ENCODE measurements around the gene PRDX2.
"Not testable (repeated sequence)": the region's sequence is repeated elsewhere in the genome, so short reads cannot be mapped to it uniquely, and the experiment has no call there.

Gene PRDX2

DNA sequence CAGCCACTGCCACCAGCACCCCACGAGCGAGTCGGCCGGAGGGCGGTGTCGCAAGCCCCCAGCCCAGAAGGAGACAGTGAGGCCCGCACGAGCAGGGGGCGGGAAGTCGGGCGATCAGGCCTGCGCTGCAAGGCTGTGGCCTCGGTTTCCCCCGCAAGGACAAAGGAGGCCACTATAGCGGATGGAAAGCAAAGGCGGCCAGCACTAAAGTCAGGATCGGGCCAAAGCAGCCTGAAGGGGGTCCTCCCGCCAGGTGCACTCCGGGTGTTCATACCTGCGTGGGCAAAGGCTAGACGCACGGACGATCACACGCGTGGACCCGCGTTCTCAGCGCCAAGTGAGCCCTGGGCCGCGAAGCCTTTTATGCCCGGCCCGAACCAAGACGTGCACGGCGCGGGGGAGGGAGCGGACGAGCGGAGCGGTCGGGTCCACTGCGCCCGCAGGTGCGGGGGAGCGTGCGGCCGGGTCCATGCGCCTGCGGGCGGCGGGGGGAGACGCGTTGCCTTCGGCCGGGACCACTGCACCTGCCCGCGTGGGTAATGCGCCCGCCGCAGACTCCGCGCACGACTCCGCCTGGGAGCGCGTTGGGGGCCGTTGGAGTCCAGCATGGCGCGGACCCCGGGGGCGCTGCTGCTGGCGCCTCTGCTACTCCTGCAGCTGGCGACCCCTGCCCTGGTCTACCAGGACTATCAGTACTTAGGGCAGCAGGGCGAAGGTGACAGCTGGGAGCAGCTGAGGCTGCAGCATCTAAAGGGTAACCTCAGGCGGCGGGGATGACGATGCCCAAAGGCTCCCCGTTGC is at the start of gene PRDX2, which contains the start of gene THSD8:
TSS of gene PRDX2 (minus strand) at position 335 of the 801 bp plus-strand sequence. CDS start 539 bp downstream, outside the sequence.
TSS of gene THSD8 (plus strand) at position 604 of the 801 bp plus-strand sequence. CDS start at position 607, 3 bp downstream.
- DNase-seq, result no peak

GRCh38 chr19:12847159-12848139 is 45.8 kb upstream of the PRDX2 start:
- DNase-seq, result no peak

GRCh38 chr19:12846613-12847012 is 45.0 kb upstream of the PRDX2 start:
- DNase-seq, result not testable (repeated sequence)

- DNase-seq, result no peak
These were observed 42.6 kb upstream of the PRDX2 start for GRCh38 chr19:12843999-12844732.

GRCh38 chr19:12843328-12843727 is 41.7 kb upstream of the PRDX2 start:
- DNase-seq, result no peak

GRCh38 chr19:12842511-12842910 is 40.9 kb upstream of the PRDX2 start:
- no peak for DNase-seq

DNA sequence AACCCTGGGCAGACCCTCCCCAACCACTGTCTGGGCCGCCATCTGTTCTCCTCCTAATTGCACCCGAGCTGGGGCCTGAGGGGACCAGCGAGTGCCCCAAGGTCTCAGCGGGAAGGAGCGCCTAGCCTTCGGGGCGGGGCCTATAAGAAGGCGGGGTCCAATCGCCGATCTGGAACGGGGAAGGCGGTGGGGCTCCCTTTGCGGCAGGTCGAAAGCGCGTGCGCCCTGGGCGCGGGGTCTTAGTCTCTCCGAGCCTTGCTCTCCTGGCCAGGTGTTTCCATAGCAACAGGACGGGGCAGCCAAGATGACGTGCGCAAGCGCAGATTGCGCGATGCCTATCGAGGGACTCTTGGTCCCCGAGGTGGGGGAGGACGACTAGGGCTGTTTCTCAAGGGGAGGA is 39.5 kb upstream of the PRDX2 start:
- DNase-seq, result no peak

- no peak for DNase-seq
These were observed 38.8 kb upstream of the PRDX2 start for GRCh38 chr19:12840091-12841079.

DNA sequence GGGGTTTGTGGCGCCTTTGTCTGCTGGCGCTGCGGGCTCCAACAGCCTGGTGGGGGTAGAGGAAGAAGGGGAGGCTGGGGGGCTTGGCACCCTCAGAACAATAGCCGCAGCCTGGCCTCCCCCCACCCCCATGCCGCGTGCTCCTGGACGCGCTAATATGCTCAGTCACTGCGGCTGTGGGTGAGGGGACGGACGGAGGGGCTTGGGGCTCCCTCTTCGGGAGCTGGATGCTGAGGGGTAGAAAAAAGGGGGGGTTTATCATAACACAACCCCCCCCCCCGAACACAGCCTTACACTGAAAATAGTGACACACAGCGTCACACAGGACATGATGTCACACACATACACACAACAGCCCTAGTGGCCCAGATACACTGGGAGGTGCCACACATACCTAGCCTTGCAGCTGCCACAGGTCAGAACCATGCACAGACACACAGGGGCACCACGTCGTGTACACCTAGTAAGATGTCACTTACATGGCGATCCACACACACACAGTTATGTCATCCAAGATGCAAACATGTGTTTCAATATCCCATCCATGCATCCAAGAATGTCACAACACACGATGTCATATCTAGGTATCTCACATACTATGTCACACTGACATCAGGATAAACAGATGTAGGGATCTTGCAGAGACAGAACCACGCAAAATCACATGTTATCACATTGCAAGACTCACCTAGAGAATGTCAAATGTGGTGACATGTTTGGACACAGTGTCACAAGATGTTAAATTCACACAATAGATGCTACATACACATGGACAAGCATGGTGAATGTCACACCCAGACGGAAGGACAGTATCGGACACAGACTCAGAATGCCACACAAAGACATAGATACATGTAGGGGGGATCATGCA is 37.5 kb upstream of the PRDX2 start:
- no peak for DNase-seq

- no peak for DNase-seq
These were observed 36.7 kb upstream of the PRDX2 start, which contains the start of gene MAST1 for GRCh38 chr19:12838182-12838885. MAST1 (plus strand) TSS chr19:12838515; CDS start chr19:12838573, 58 bp downstream.

- no peak for DNase-seq
These were observed 35.6 kb upstream of the PRDX2 start for GRCh38 chr19:12837225-12837624.

GRCh38 chr19:12836529-12836863 is 34.9 kb upstream of the PRDX2 start:
- DNase-seq, result no peak

- no peak for DNase-seq
These were observed 33.6 kb upstream of the PRDX2 start for GRCh38 chr19:12834976-12835757.

- DNase-seq, result no peak
These were observed 33.0 kb upstream of the PRDX2 start, which contains the start of gene RTBDN for GRCh38 chr19:12834566-12834943. RTBDN (minus strand) TSS chr19:12834579; CDS start chr19:12829979, 4,600 bp downstream.

DNA sequence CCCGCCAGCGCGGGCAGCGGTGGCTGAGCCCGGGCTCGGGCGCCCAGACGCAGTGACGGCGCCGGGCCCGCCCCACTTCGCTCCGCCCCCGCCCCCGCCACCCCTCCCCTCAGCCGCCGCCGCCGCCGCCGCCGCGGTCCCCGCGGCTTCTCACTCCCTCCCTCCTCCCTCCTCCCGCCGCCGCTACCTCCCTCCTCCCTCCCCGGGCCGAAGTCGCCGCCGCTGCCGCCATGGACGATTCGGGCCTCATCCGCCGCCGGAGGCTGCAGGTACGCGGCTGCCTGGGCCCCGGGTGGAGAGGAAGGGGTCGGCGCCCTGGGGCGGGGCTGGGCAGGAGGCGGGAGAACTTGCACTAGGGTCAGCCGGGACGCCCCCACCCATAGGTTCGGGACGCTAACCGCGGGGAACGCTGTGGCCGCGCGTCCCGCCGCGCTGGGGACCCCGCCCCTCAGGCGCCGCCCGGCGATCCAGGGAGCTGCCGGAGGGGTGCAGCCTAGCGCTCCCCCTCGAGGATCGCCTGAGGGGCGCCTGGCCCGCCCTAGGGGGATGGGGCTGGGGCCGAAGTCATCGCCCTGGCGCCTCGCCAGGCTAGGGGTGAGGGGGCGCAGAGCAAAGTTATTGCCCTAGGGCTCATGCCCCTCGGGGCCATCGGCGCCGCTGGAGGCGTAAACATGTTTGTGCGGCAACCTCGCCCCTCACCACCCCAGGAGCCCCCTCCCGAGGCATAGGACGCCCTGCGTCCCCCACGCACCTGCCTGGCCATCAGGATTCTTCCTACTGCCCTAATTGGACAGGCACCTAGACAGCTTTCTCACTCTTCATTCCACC is 32.4 kb upstream of the PRDX2 start:
- DNase-seq, result no peak

DNA sequence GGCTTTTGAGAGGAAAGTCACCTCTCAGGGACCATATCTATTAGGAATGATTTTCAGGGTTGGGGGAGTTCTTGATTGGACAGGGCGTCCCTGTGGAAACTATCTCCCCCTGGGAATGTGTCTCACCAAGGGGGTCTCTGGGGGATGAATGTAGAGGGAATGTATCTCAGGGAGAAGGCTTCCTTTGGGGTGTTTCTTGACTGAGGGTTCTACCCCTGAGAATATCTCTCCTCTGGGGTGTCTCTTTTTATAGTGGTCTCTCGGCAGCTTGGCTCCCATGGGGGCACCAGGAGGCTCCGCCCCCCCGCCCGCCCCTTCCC is 31.8 kb upstream of the PRDX2 start:
- DNase-seq, result no peak

GRCh38 chr19:12828494-12828893 is 26.9 kb upstream of the PRDX2 start:
- no peak for DNase-seq
